Kidney tubule cell (primary cell): Measurements from ENCODE around the gene EVC.

Experiments used
- DNase-seq: peaks from one replicate; pipeline ENCODE4 v3.0.0-alpha.2; 2018; ENCODE audit warnings: low spot score

Gene EVC

DNA sequence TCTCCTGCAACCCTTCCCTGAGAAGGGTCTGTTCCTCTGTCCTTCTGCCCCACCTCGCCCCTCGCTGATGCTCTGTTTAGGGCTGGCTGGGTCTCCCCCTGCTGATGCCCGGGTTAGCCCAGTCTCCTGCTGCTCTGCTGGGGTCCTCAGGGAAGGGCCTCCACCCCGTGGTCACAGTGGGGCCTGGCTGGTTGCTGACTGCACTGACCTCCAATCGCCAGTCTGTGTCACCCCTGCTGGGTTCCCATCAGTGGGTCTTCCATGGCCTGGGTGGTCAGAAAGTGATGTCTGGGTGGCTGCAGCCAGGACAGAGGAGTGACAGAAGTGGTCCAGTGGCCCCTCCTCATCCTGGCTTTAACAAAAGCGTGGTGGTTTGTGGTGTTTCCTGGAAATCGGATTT lies 44.7 kb downstream of the EVC start:
- DNase-seq, result no peak

DNA sequence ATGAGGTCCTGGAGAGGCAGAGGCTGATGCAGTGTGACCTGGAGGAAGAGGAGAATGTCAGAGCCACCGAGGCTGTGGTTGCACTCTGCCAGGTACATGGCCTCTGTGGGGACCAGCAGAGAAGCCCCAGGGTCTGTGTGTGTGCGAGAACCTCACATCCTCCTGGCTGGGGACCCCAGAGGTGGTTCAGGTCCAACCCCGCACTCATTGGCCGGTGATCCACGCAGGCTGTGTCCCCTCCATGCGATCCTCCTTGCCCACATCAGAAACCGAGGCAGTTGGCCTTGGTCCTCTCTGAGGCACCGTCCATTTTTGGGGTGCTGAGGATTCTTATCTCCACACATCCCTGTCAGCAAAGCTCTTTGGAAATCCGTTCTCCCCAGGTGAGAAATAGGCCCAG lies 45.3 kb downstream of the EVC start:
- no peak for DNase-seq

DNA sequence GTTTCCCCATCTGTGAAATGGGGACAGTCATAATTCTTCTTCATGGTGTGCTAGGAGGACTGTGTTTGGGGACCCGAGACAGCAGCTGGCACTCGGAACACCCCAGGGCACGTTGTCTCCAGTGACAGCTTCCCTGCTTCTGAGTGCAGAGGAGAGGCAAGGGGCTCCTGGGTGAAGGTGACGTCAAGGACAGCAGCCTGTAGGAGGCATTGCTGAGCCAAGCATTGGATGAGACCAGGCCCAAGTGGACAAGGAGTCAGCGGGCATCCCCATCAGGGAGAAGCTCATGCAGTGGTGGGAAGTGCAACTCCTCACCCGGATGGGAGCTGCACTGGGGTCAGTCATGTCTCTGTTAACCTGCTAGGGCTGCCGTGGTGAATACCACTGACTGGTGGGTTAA lies 46.1 kb downstream of the EVC start:
- no peak for DNase-seq

DNA sequence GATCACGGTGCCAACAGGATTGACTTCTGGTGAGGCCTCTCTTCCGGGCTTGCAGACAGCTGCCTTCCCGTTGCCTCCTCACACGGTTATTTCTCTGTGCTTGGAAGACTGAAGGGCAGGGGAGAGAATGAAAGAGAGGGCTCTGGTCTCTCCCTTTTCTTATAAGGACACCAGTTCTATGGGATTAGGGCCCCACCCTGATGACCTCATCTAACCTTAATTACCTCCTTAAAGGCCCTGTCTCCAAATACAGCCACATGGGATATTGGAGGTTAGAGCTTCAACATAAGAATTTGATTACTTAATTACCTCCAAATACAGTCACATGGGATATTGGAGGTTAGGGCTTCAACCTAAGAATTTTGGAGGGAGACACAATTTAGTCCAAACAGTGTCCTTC lies 46.5 kb downstream of the EVC start:
- no peak for DNase-seq

DNA sequence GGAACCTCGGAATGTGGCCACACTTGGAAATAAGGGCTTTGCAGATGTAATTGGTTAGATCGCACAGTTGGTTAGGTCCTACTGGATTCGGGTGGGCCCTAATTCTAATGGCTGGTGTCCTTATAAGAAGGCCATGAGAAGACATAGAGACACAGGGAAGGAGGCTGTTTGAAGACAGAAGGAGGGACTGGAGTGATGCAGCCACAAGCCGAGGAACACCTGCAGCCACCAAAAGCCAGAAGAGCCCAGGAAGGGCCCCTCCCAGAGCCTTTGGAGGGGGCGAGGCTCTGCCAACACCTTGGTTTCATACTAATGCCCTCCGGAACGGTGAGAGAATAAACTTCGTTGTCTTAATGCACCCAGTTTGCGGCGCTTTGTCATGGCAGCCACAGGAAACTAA lies 47.0 kb downstream of the EVC start:
- DNase-seq, result no peak

DNA sequence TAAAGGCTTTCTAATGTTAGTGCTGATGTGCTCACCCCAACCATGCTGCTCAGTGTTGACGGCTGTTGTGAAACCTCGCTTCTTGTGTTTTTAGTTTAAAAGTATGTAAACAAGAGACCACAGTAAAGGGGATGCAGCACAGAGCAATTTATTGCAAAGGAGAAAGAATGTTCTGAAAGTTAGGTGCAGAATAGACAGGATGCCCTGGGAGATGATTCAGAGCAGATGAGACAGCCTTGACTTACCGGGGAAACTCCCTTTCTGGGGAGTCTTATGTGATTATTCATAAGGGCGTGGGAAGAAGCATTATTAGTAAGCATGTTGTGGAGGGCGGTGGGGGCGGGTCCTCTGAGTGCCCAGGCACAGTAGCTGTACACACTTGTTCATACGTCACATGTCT lies 47.7 kb downstream of the EVC start:
- DNase-seq, result peak; percentile 97

DNA sequence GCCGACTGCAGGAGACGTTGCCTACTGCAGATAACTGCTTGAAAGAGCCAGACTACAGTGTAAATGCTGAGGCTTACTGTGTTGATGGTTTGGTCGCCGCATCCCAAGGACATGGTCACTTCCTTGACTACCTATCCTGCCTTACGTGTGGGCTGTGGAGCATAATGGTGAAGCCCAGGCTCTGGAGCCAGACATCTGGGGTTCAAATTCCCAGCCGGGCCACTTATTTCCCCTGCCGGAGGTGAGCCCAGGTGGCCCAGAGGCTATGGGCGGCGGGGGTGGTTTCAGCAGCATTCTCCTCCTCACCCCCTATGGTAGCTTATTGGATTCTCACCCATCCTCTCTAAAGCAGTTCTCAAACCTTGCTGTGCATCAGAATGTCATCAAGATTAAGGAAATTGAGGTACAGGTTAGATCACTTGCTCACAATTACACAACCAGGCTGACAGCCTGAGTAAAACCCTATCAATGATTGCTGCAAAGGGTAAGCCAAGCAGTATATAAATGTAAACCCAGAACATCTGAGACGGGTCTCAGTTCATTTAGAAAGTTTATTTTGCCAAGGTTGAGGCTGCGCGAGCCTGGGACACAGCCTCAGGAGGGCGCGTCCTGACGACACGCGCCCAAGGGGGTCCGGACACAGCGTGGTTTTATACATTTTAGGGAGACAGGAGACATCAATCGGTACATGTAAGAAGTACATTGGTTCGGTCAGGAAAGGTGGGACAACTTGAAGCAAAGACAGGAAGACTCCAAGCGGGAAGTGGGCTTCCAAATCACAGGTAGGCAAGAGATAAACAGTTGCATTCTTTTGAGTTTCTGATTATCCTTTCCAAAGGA lies 48.5 kb downstream of the EVC start:
- no peak for DNase-seq

DNA sequence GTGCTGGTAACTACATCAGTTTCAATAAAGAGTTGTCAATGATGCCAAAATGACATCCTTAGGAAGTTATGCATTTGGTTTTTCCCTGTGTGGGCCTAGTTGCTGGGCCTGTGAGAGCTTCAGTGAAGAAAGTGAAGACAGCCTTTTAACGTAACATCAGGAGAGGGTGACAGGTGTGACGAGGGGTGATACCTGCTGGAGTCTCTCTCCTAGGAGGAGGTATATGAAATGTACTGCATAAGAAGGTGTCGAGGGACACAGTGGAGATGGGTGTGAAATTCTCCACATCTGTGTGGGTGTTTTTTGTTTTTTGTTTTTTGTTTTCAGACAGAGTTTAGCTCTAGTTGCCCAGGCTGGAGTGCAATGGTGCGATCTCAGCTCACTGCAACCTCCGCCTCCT lies 49.2 kb downstream of the EVC start:
- no peak for DNase-seq

DNA sequence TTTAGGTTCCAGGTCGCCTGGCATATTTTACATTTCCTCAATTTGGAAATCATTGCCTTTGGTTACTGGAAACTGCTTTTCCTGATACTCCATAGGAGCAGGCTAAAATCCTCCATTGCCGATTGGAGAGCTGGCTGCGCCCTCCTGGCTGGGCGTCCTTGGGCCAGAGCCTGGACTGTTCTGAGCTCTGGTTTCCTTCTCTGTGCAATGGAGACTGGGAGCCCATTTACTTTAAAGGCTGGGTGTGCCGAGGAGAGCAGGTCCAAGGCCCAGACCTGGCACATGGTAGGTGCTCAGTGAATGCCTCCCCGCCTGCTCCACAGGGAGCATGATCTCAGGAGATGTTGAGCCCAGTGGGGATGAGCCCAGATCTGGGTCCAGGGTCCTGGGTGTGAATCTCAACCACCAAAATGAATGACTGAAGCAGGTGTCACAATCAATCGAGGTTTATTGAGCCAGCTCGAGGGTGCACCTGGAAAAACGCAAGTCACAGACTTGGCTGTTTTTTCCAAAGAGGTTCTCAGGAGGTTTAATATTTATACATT lies 50.0 kb downstream of the EVC start:
- DNase-seq, result no peak

DNA sequence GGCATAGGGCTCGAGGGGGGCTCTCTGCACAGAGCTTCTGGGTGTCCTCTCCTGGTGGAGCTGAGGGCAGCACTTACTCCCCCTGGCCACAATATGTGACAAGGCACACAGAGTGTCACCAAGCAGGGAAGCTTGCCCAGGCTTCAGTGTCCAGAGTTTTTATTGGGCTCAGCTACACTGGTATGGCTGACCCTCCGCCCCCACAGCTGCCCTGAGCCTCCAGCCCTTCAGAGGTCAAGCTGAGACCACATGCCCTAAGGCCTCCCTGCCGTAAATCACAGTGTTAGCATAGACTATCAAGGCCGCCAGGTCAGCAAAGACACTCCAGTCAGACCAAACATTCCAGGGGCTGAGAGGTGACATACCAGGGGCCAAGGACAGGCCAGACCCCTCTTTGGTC lies 59.0 kb downstream of the EVC start:
- DNase-seq, result no peak

DNA sequence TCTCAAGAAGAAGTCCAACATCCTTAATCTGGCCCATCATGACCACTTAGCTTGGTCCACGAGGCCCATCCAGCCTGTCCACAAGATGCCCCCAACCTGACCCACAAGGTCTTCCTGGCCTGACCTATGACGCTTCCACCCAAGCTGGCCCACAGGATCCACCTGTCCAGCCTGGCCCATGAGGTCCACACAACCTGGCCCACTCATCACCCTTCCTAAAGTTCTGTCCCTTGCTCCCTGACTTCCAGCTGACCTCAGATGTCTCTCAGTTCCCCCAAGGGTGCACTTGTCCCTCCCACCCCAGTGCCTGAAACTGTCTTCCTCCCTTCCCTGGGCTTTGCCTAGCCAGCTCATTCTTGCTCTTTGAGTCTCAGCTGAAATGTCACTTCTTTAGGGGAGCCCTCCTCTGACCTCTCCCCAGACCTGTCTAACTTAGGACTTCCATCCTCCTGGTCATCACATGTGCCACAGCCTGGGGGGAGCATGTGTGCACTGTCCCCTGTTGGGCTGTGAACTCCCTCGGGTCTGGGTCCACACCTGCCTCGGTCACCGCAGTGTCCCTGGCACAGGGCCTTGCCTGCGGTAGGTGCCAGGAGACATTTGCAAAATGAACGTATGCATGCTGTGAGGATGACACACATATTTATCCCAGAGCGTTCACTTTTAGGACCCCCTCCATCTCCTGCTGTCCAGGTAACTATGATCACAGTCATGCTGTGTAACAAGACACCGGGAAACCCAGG lies 61.7 kb downstream of the EVC start:
- DNase-seq, result no peak

DNA sequence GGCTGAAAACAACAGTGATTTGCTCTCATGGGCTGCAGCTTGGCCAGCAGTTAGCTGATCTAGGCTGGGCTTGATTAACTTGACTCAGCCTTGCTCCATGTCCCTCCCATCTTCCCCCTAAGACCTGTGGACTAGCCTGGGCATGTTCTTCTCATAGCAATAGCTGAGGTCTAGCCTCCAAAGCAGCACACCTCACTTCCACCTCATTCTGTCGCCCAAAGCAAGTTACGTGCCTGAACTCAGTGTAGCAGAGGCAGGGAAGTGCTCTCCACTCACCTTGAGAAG lies 62.2 kb downstream of the EVC start:
- DNase-seq, result peak; percentile 47

DNA sequence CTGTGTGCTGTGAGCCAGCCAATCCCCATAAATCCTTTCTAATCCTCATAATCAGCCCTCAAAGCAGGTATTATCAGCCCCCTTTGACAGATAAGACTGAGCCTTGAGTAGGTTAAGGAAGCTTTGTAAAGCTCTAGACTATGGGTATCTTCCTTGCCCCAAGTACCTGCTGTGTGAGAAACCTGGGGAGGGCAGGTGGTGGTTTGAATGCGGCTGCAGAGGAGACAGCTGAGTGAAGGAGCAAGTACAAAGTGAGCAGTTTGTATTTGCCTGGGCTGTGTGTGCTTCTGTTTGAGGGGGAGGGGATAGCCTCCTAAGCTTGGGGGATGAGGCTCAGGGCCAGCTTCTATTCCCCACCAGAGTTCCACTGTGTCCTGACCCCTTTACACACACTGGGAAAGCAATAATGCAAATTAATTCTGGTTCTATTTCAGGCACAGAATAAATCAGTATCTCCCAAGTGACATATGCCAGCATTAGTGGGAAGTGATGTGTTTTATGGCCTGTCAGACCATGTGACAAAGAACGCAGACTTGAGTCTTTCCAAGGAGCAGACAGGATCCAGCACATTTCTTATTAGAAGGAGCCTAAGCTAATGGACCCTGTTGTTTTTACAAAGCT lies 63.5 kb downstream of the EVC start:
- no peak for DNase-seq

DNA sequence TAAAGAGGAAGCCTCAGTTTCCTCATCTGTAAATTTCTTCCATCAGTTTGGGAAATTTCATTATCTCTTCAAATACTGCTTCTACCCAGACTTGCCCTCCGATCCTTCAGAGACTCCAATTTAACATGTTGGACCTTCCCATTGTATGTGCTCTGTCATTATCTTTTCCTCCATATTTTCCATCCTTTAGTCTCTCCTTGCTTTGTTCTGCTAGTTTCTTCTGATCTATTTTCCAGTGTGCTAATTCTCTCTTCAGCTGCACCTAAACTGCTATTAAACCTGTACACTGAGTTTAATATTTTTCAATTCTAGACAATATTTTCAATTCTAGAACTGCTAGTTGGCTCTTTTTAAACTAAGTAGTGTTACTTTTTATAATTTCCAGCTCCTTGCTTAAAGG lies 65.5 kb downstream of the EVC start:
- DNase-seq, result no peak

DNA sequence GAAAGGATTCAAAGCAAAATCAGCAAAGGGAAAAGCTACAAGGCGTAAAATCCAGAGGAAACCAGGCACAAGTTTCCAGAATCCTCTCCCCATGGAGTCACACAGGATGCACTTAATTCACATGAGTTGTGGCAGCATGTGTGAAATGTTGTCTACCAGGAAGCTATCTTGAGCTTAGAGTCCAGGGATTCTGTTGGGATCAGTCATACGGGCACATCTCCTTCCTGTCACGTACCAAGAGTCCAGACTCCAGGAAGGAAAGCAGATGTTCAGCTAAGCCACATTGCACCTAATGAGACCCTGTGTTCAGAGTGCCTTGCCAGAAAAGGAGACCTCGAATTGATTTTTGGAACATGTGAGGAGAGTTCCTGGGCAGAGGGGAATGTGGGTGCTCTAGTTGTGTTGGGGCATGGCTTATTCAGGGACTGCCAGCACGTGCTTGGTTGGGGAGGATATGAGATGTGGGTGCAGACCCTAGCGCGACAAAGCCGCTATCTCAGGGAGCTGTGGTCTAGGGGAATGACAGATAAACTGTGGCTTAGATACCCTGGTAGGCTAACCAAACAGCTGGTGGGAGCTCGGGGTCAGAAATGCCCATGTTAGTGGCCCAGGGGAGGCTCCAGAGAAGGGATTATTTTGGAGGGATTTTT lies 70.0 kb downstream of the EVC start:
- DNase-seq, result peak; percentile 82

DNA sequence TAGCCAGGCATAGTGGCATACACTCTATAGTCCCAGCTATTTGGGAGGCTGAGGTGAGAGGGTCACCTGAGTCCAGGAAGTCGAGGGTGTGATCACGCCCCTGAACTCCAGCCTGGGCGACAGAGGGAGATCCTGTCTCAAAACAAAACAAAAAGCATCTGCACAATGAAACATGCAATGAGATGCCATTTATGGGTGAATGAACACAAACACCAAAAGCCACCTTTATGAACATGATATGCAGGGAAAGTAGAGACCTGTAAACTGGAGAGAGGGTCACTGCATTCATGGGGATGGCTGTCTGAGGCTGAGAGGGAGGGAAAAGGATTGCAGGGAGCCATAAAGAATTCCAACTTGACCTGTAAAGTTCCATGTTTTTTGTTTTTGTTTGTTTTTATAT lies 70.7 kb downstream of the EVC start:
- DNase-seq, result no peak

DNA sequence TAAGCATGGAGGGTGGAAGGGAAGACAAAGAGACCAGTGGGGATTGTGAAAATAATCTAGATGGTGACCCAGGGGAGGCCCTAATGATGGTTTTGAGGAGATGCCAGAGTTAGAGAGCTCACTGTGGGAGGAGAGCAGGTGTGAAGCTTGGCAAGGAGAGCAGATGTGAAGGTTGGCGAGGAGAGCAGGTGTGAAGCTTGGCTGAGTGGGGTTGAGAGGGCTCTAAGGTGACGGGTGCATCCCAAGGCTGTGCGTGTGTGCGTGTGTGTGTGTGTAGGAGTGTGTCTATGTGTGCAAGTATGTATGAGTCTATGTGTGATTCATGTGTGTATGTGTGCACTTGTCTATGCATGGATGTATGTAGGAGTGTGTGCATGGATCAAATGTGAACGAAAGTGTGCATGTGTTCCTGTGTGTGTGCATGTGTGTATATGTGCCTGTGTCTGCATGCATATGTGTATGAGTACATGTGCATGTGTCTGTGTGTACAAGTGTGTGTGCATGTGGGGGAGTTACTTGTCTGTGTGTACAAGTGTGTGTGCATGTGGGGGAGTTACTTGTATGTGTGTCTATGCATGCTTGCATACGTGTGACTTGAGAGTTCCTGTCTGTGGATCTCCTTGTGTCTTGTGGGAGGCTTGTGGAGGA lies 72.0 kb downstream of the EVC start:
- no peak for DNase-seq

DNA sequence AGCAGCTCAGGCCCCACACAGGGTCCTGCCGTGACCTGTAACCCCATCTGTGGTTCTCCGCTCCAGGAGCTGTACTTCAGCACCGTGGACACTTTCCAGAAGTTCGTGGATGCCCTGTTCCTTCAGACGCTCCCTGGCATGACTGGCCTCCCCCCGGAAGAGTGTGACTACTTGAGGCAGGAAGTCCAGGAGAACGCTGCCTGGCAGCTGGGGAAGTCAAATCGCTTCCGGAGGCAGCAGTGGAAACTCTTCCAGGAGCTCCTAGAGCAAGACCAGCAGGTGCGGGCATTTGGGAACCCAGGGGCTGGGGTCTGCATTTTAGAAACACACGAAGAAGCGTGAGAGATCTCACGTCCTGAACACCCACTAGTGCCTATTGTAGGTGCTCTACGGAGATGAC lies 72.5 kb downstream of the EVC start:
- no peak for DNase-seq

DNA sequence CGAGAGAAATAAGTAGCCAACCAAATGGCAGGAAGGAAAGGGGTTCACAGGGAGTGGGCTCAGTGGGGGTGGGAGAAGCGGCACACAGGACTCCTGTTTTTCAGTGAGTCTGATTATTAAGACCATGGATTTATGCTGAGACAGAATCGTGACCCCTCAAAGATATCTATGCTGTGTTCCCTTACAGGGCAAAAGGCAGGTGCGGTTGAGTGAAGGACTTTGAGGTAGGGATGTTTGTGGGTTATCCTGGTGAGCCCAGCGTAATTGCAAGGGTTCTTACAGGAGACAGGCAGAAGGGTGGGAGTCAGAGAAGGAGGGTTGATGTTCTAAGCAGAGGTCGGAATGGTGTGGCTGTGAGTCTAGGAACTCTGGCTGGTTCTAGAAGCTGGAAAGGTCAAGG lies 73.0 kb downstream of the EVC start:
- no peak for DNase-seq

DNA sequence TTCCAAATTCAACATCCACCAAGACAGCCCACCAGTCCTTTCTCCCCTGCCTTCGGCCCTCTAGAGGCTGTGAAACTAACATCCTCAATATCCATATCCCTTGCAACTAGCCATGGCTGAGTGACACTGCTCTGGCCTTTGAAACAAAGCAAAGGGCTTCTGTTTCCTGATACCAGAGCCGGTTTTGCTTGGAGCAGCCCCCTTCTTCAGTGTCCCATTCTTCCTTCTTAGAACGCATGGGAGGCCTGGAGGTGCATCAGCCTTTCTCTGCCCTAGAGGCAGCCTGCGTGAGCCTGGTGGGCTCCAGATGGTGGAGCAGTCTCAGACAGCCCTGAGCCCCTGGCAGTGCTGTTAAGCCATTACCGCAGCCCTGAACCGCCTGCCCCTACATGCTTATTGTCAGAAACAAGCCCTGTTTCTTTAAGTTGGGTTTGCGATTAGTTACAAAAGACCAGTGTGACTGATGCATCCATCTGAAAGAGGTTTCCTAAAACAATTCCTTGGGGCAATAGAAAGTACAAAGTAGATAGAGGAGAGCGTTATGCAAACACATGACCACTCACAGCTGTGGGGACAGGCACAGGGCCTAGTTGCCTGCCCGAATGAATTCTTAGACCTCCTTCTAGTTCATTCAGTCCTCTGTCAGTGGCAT lies 74.1 kb downstream of the EVC start:
- no peak for DNase-seq

DNA sequence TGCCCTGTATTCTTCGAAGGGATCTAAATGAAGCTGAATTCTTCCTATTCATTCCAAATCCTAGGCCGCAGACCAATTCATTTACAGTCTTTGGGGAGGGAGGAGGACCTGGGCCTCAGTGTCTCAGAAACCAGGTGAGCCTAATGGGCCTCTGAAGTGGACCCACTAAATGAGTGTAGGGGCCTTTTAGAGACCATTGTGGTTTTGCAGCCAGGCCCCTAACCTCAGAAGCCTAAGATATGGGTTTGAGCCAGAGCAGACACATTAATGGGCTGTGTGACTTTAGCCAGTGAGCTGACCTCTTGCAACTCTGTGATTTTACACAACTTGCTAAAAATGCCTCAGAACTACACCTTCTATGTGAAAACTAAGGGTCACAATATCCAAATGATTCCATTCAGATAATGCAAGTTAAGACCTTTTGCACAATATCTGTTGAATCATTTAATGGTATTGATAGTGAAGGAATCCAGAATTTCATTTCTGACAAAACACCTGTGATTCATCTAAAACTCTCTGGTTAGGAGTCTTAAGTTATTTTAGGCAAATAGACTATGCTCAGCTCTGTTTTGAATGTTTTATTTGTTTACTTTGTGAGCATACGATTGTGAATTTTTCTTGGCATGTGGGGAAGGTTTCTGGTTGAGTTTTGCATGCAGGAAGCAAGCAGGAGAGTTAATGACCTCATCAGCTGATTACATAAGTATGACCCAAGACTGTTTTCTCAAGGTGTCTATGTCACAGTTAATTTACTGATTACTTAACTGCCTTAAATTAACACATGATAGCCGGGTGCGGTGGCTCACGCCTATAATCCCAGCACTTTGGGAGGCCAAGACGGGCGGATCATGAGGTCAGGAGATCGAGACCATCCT lies 75.0 kb downstream of the EVC start:
- peak; percentile 66 for DNase-seq
